Measurements from ENCODE around the gene SLC35F3.

GRCh38 chr1:234229581-234230387, 325.3 kb downstream of the SLC35F3 start:
- TF ChIP-seq CTCF (IDR thresholded peaks at IDR 0.05) = no peak
- TF ChIP-seq POLR2A (IDR thresholded peaks at IDR 0.05) = no peak
